ENCODE results near the gene BCL11A. TPM values are rescaled to one million over a fixed set of nuclear protein-coding genes. Genes with fewer than 3 reads are reported as not detected.
A peak's percentile ranks its signal among the peaks of the same experiment; 100 is the strongest.

BCL11A gene
- total and polyA plus RNA-seq, 12 donors, result 3.2 to 38.5 (median 22.7) TPM

DNA sequence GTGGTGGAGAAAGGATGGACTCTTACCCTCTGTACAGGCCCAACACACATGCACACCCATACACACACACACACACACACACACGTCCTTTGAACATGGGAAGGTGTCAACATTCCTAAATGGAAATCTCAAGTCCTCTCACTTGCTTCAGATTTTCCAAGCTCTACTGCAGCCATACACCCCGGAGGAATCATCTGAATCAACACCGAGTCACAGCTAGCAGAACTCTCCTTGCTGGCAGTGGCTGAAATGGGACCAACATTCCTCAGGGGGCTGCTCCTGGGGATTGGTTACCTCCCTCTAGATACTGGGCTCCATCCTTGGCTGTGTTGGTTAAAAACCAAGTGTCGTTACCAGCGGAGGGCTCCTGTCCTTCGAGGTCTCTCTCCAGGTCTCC lies 112.7 kb downstream of the BCL11A start:
- H3K9me3 ChIP-seq, result no peaks in the 10 kb centered on the region
- DNase-seq (no peak), ATAC-seq (no peak)
- peaks cover 0 to 3% (median 0%) of the 10 kb centered on the region in 7 donors for H3K27me3 ChIP-seq
- WGBS, 2 donors, result 83 to 86% methylated on average over 6 of the region's 6 CpGs
- no peak overlapping the region for H3K4me3 ChIP-seq
- TF ChIP-seq, protein P1, sequence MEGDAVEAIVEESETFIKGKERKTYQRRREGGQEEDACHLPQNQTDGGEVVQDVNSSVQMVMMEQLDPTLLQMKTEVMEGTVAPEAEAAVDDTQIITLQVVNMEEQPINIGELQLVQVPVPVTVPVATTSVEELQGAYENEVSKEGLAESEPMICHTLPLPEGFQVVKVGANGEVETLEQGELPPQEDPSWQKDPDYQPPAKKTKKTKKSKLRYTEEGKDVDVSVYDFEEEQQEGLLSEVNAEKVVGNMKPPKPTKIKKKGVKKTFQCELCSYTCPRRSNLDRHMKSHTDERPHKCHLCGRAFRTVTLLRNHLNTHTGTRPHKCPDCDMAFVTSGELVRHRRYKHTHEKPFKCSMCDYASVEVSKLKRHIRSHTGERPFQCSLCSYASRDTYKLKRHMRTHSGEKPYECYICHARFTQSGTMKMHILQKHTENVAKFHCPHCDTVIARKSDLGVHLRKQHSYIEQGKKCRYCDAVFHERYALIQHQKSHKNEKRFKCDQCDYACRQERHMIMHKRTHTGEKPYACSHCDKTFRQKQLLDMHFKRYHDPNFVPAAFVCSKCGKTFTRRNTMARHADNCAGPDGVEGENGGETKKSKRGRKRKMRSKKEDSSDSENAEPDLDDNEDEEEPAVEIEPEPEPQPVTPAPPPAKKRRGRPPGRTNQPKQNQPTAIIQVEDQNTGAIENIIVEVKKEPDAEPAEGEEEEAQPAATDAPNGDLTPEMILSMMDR (IDR thresholded peaks at IDR 0.05), result no peak
- intact Hi-C loops (cut with DNase I), result no loop called here
- H3K36me3 ChIP-seq, result no peaks in the 10 kb centered on the region
- no peak overlapping the region for H3K27ac ChIP-seq
- H3K4me1 ChIP-seq, result peaks cover 0 to 30% (median 7%) of the 10 kb centered on the region in 9 donors

DNA sequence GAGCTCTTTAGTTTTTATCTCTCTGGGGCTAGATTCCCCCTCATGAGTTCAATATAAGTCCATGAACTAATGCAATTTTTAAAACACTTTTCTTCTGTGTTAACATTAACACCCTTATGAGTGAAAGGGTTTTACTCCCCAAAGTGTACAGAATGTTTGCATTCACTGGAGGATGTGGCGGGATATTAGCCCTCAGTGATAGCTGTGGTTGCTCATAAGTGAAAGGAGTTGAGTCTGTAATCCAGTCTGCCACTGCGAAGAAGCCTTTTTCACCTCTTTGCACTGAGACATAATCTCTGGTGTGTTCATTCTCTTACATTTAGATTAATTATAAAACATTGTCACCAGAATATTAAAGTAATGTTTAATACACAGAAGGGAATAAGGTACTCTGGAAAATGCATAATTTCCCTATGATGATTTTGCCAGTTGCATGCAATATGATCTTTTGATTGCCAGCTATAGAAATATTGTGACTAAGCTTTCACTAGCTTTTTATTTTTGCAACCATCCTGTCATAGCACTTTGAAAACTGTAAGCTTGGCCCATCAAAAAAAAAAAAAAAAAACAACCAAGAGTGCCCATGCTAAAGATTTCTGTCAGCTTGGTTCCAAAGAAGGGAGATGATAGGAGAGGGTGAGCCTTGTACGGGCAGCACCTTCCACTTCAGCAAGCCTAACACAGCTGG lies 113.2 kb downstream of the BCL11A start:
- ATAC-seq (no peak), DNase-seq (no peak)
- Histone ChIP-seq H3K4me3 (peak overlapping the region in 3 of 10 donors; percentile 40 to 47 (median 41)), H3K27me3 (peaks cover 0 to 3% (median 0%) of the 10 kb centered on the region in 7 donors), H3K27ac (peak overlapping the region in 7 of 10 donors; percentile 62 to 85 (median 76)), H3K9me3 (no peaks in the 10 kb centered on the region), H3K36me3 (no peaks in the 10 kb centered on the region), H3K4me1 (peaks cover 0 to 35% (median 7%) of the 10 kb centered on the region in 9 donors)
- intact Hi-C loops (cut with DNase I), result no loop called here
- TF ChIP-seq, protein P1 (IDR thresholded peaks at IDR 0.05), result no peak
- 88 to 92% methylated on average over 3 of the region's 3 CpGs for WGBS, 2 donors

DNA sequence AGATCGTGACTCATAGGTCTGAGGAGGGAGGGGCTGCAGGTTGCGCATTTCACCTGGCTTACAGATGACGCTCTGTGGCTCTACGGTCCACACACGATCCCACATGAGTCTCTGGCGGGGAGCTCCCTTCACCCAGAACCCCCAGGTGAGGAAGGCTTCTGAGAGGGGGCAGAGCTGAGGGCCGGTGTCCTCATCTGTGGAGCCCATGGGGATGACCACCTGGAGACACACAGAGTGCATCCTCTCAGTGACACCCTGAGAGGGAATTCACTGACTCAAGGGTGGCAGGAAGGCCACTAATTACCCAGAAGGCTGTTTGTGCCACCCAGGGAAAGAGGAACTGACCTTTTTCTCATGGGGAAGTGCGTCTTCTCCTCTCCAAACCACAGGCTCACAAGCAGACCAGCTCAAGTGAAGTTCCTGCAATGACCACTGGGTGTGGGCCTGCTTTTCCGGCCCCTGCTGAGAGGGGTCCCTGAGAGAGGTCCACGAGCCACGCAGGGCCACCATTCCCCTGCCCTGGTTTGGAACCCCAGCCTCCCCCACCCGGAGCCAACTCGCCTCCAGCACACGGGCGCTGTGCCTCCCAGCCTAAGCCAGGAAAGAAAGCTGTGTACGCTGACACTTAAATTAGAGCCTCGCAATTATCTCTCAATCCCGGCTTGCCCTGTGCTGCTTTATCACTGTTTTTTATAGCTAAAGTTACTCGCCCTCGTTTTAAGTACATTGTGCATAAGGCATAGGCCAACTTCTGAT lies 114.1 kb downstream of the BCL11A start:
- peak overlapping the region; percentile 38 to 85 (median 74) for H3K27ac ChIP-seq
- H3K36me3 ChIP-seq, result no peaks in the 10 kb centered on the region
- intact Hi-C loops (cut with DNase I), result loop anchor here in 3 of 10 donors (2.0 to 10.0 kb wide), 3 partner anchors 105 to 109 kb away; no protein-coding TSS in a partner anchor
- DNase-seq (peak; percentile 47 to 51), ATAC-seq (peak; percentile 71 to 89 (median 80))
- peaks cover 0 to 3% (median 0%) of the 10 kb centered on the region in 7 donors for H3K27me3 ChIP-seq
- peaks cover 0 to 43% (median 7%) of the 10 kb centered on the region in 9 donors for H3K4me1 ChIP-seq
- H3K4me3 ChIP-seq, result peak overlapping the region in 9 of 10 donors; percentile 25 to 47 (median 39)
- no peaks in the 10 kb centered on the region for H3K9me3 ChIP-seq
- WGBS, 2 donors, result 42 to 44% methylated on average over 20 of the region's 20 CpGs
- TF ChIP-seq, protein P1 (IDR thresholded peaks at IDR 0.05), result peak in 8 of 9 donors; percentile 28 to 61 (median 50)

GRCh38 chr2:60438653-60439052 lies 114.8 kb downstream of the BCL11A start:
- H3K9me3 ChIP-seq, result no peaks in the 10 kb centered on the region
- no peak for DNase-seq
- peak in 7 of 8 donors; percentile 7 to 45 (median 23) for ATAC-seq
- TF ChIP-seq, protein P1 (IDR thresholded peaks at IDR 0.05), result no peak
- intact Hi-C loops (cut with DNase I), result loop anchor here in 3 of 10 donors (2.0 to 10.0 kb wide), 3 partner anchors 106 to 110 kb away; no protein-coding TSS in a partner anchor
- peaks cover 0 to 45% (median 7%) of the 10 kb centered on the region in 9 donors for H3K4me1 ChIP-seq
- peak overlapping the region in 9 of 10 donors; percentile 25 to 47 (median 39) for H3K4me3 ChIP-seq
- peak overlapping the region in 9 of 10 donors; percentile 22 to 85 (median 75) for H3K27ac ChIP-seq
- H3K27me3 ChIP-seq, result peaks cover 0 to 3% (median 0%) of the 10 kb centered on the region in 7 donors
- 63 to 65% methylated on average over 6 of the region's 6 CpGs for WGBS, 2 donors
- H3K36me3 ChIP-seq, result no peaks in the 10 kb centered on the region

Measured in heart right ventricle (tissue), 16 donors.